DND-41 (cell line): ENCODE results near the gene KRTAP1-5.

Source experiments
- ATAC-seq: fragments of 200-7000 bp; cut with Tn5 transposase; 3 replicates; pipeline ENCODE4 v1.9.1; 2021; ENCODE audit warnings: low read depth; ENCODE audit not compliant: insufficient read depth
- DNase-seq: peaks from one replicate; pipeline ENCODE4 v3.0.0-alpha.2; 2020
- H2AFZ ChIP-seq: 2 replicates; pipeline ENCODE4 v1.6.0; 2012; ENCODE audit warnings: low read depth, low read length
- H3K27ac ChIP-seq: 2 replicates; pipeline ENCODE4 v1.5.1; 2012; ENCODE audit warnings: low read length, inconsistent platforms
- H3K27me3 ChIP-seq: fragments of 200-600 bp; sonication (generic); 2 replicates; pipeline ENCODE4 v1.6.0; 2012; ENCODE audit warnings: low read length, mild to moderate bottlenecking, inconsistent platforms; ENCODE audit not compliant: insufficient read depth, poor library complexity
- H3K36me3 ChIP-seq: 2 replicates; pipeline ENCODE4 v1.5.1; 2012; ENCODE audit warnings: low read length, inconsistent platforms; ENCODE audit not compliant: insufficient read depth
- H3K4me1 ChIP-seq: 2 replicates; pipeline ENCODE4 v1.5.1; 2012; ENCODE audit warnings: mild to moderate bottlenecking, low read length; ENCODE audit not compliant: insufficient read depth
- H3K4me2 ChIP-seq: 2 replicates; pipeline ENCODE4 v1.6.0; 2012; ENCODE audit warnings: mild to moderate bottlenecking, moderate library complexity, low read length, inconsistent platforms; ENCODE audit not compliant: insufficient read depth
- H3K4me3 ChIP-seq, 2 experiments: fragments of 200-600 bp in 1 of 2; shearing (Covaris generic) in 1 of 2; 2 replicates each; pipeline ENCODE4 v1.5.1; 2012 to 2016; ENCODE audit warnings: inconsistent platforms in 2 of 2, low read length in 2 of 2, mild to moderate bottlenecking in 2 of 2, low read depth in 1 of 2, moderate library complexity in 1 of 2
- H3K79me2 ChIP-seq: 2 replicates; pipeline ENCODE4 v1.6.0; 2012; ENCODE audit warnings: low read length, inconsistent platforms; ENCODE audit not compliant: insufficient read depth
- H3K9ac ChIP-seq: 2 replicates; pipeline ENCODE4 v1.6.0; 2012; ENCODE audit warnings: low read depth, mild to moderate bottlenecking, inconsistent platforms, low read length, moderate library complexity
- H3K9me3 ChIP-seq: 2 replicates; pipeline ENCODE4 v1.5.1; 2012; ENCODE audit warnings: low read length, moderate library complexity, mild to moderate bottlenecking, inconsistent platforms; ENCODE audit not compliant: insufficient read depth, severe bottlenecking
- H4K20me1 ChIP-seq: 2 replicates; pipeline ENCODE4 v1.6.0; 2012; ENCODE audit warnings: low read length; ENCODE audit not compliant: insufficient read depth
- CTCF ChIP-seq: IDR thresholded peaks from 2 replicates; pipeline ENCODE4 v1.5.1; 2012; ENCODE audit warnings: borderline replicate concordance, low read length, moderate library complexity, mild to moderate bottlenecking; ENCODE audit not compliant: poor library complexity, severe bottlenecking; ENCODE audit errors: extremely low read depth
- EZH2 ChIP-seq: IDR thresholded peaks from 3 replicates; pipeline ENCODE4 v1.6.1; 2012; ENCODE audit warnings: borderline replicate concordance, low read depth, mild to moderate bottlenecking, moderate library complexity, low read length, inconsistent platforms; ENCODE audit not compliant: severe bottlenecking

Gene KRTAP1-5

GRCh38 chr17:41019415-41019814 lies 7.6 kb downstream of the KRTAP1-5 start:
- no peak overlapping the region for H3K4me2 ChIP-seq
- H4K20me1 ChIP-seq, result no peaks in the 10 kb centered on the region
- no peak overlapping the region for H3K4me3 ChIP-seq
- no peak overlapping the region for H2AFZ ChIP-seq
- no peaks in the 10 kb centered on the region for H3K36me3 ChIP-seq
- no peaks in the 10 kb centered on the region for H3K9me3 ChIP-seq
- no peaks in the 10 kb centered on the region for H3K79me2 ChIP-seq
- DNase-seq (no peak), ATAC-seq (no peak)
- no peaks in the 10 kb centered on the region for H3K4me1 ChIP-seq
- no peak overlapping the region for H3K27ac ChIP-seq
- no peak overlapping the region for H3K9ac ChIP-seq
- H3K27me3 ChIP-seq, result peaks cover 10% of the 10 kb centered on the region
- TF ChIP-seq EZH2, result no peak
- no peak for TF ChIP-seq CTCF

GRCh38 chr17:41018541-41018940 lies 8.5 kb downstream of the KRTAP1-5 start:
- H3K4me1 ChIP-seq, result no peaks in the 10 kb centered on the region
- no peaks in the 10 kb centered on the region for H3K79me2 ChIP-seq
- DNase-seq (no peak), ATAC-seq (no peak)
- no peak overlapping the region for H3K4me3 ChIP-seq
- H3K27ac ChIP-seq, result no peak overlapping the region
- no peak overlapping the region for H2AFZ ChIP-seq
- no peak overlapping the region for H3K9ac ChIP-seq
- H4K20me1 ChIP-seq, result no peaks in the 10 kb centered on the region
- H3K27me3 ChIP-seq, result peaks cover 10% of the 10 kb centered on the region
- no peak overlapping the region for H3K4me2 ChIP-seq
- H3K9me3 ChIP-seq, result no peaks in the 10 kb centered on the region
- no peak for TF ChIP-seq EZH2
- TF ChIP-seq CTCF, result no peak
- no peaks in the 10 kb centered on the region for H3K36me3 ChIP-seq

GRCh38 chr17:41016578-41017215 lies 10.3 kb downstream of the KRTAP1-5 start:
- TF ChIP-seq EZH2, result no peak
- TF ChIP-seq CTCF, result no peak
- Histone ChIP-seq H4K20me1 (no peaks in the 10 kb centered on the region), H3K36me3 (no peaks in the 10 kb centered on the region), H3K79me2 (no peaks in the 10 kb centered on the region), H3K4me2 (no peak overlapping the region), H2AFZ (no peak overlapping the region), H3K27me3 (peaks cover 11% of the 10 kb centered on the region), H3K9me3 (no peaks in the 10 kb centered on the region), H3K27ac (no peak overlapping the region), H3K4me1 (no peaks in the 10 kb centered on the region), H3K4me3 (no peak overlapping the region), H3K9ac (no peak overlapping the region)
- no peak for DNase-seq
- ATAC-seq, result no peak
